Kidney epithelial cell (primary cell): Measurements from ENCODE around the gene ROR1. TPM values are rescaled to one million over a fixed set of nuclear protein-coding genes. Genes with fewer than 3 reads are reported as not detected.

Source experiments
- DNase-seq: peaks from one replicate; pipeline ENCODE4 v3.0.0-alpha.2; 2010; ENCODE audit warnings: low read depth
- H3K27me3 ChIP-seq: 2 replicates; pipeline ENCODE4 v1.6.0; 2011; ENCODE audit warnings: low read length; ENCODE audit not compliant: control insufficient read depth, insufficient read depth
- H3K36me3 ChIP-seq: 2 replicates; pipeline ENCODE4 v1.5.1; 2011; ENCODE audit warnings: low read length; ENCODE audit not compliant: control insufficient read depth, insufficient read depth
- H3K4me3 ChIP-seq: 2 replicates; pipeline ENCODE4 v1.5.1; 2011; ENCODE audit warnings: low read depth, mild to moderate bottlenecking, control low read depth, low read length
- CTCF ChIP-seq: IDR thresholded peaks from 2 replicates; pipeline ENCODE4 v1.5.1; 2011; ENCODE audit warnings: mild to moderate bottlenecking, moderate library complexity, low read length, control low read depth, inconsistent platforms; ENCODE audit not compliant: insufficient read depth, poor library complexity, severe bottlenecking
- total RNA-seq: library from RNA; depleted of rRNA; stranded (reverse); fragments of >200 nt; gene quantifications from 2 replicates; pipeline ENCODE4 v1.2.3, GENCODE V29; 2015

ROR1 gene
- total RNA-seq, 1 donor from 2014 or later, result 21.5 TPM

GRCh38 chr1:63887809-63888208 is 114.0 kb downstream of the ROR1 start:
- H3K36me3 ChIP-seq, result no peaks in the 10 kb centered on the region
- H3K4me3 ChIP-seq, result no peak overlapping the region
- no peak for DNase-seq
- no peaks in the 10 kb centered on the region for H3K27me3 ChIP-seq
- TF ChIP-seq CTCF, result no peak

GRCh38 chr1:63888984-63889383 is 115.2 kb downstream of the ROR1 start:
- H3K27me3 ChIP-seq, result no peaks in the 10 kb centered on the region
- H3K36me3 ChIP-seq, result no peaks in the 10 kb centered on the region
- no peak overlapping the region for H3K4me3 ChIP-seq
- TF ChIP-seq CTCF, result no peak
- DNase-seq, result no peak

GRCh38 chr1:63890468-63890867 is 116.7 kb downstream of the ROR1 start:
- no peak overlapping the region for H3K4me3 ChIP-seq
- no peak for DNase-seq
- no peak for TF ChIP-seq CTCF
- H3K27me3 ChIP-seq, result no peaks in the 10 kb centered on the region
- no peaks in the 10 kb centered on the region for H3K36me3 ChIP-seq

GRCh38 chr1:63891060-63891690 is 117.4 kb downstream of the ROR1 start:
- H3K36me3 ChIP-seq, result no peaks in the 10 kb centered on the region
- no peaks in the 10 kb centered on the region for H3K27me3 ChIP-seq
- no peak for DNase-seq
- no peak overlapping the region for H3K4me3 ChIP-seq
- no peak for TF ChIP-seq CTCF

GRCh38 chr1:63892632-63893395 is 119.0 kb downstream of the ROR1 start:
- no peaks in the 10 kb centered on the region for H3K27me3 ChIP-seq
- H3K4me3 ChIP-seq, result no peak overlapping the region
- peak; percentile 94 for DNase-seq
- TF ChIP-seq CTCF, result no peak
- H3K36me3 ChIP-seq, result no peaks in the 10 kb centered on the region
